HCT116 (cell line): ENCODE results near the gene ELL2. TPM values are rescaled to one million over a fixed set of nuclear protein-coding genes. Genes with fewer than 3 reads are reported as not detected.

Experiments
- ATAC-seq: fragments of 200-7000 bp; cut with Tn5 transposase; 2 replicates; pipeline ENCODE4 v1.9.1; 2020; ENCODE audit warnings: mild to moderate bottlenecking, moderate library complexity
- BruUV-seq: library from RNA; stranded (reverse); fragments of 400-500 nt; replicated peaks from 2 replicates; lab custom pipeline; 2021; lab: Mats Ljungman, UMichigan
- CTCF ChIA-PET: fragments of 300-600 bp; sonication (Branson Sonifier 250); formaldehyde crosslinking; loops from one replicate; lab custom pipeline; 2021; ENCODE audit warnings: antibody characterized with exemption; lab: Charles Lee
- POLR2A ChIA-PET: fragments of 300-600, 350-600 bp; sonication (Branson Sonifier 250); formaldehyde crosslinking; loops from one replicate; lab custom pipeline; 2021; ENCODE audit warnings: antibody characterized with exemption; lab: Charles Lee
- RAD21 ChIA-PET, 2 experiments: fragments of 300-600 bp; sonication (Branson Sonifier 250); formaldehyde crosslinking; loops; one replicate each; lab custom pipeline; 2023; ENCODE audit warnings: low total read pairs in 2 of 2; ENCODE audit not compliant: uncharacterized antibody in 2 of 2, unreplicated experiment in 2 of 2, low non-redundant PET in 1 of 2; lab: Charles Lee
- DNase-seq: peaks from one replicate; pipeline ENCODE4 v3.0.0-alpha.2; 2010; ENCODE audit warnings: low read depth, low spot score
- H2AFZ ChIP-seq: fragments of 200-600 bp; shearing (Covaris generic), sonication (generic); 2 replicates; pipeline ENCODE4 v1.6.1; 2017; ENCODE audit warnings: low read depth, mixed run types, mixed read lengths, antibody characterized with exemption, low read length; ENCODE audit not compliant: poor library complexity, severe bottlenecking
- H3K27ac ChIP-seq: 2 replicates; pipeline ENCODE4 v1.5.1; 2012; ENCODE audit warnings: low read depth, low read length
- H3K27me3 ChIP-seq: fragments of 200-600 bp; sonication (generic); 2 replicates; pipeline ENCODE4 v1.6.1; 2016; ENCODE audit warnings: mixed run types, low read length, mixed read lengths; ENCODE audit not compliant: insufficient read depth
- H3K36me3 ChIP-seq, 2 experiments: fragments of 200-500 bp in 1 of 2; fragments of 200-600 bp in 1 of 2; sonication (Bioruptor generic) in 1 of 2; sonication (generic) in 1 of 2; 2 replicates each; pipeline versions ENCODE4 v1.5.1 to v1.6.1; 2014 to 2016; ENCODE audit warnings: low read length in 2 of 2, inconsistent platforms in 1 of 2, mixed read lengths in 1 of 2, mixed run types in 1 of 2; ENCODE audit not compliant: insufficient read depth in 2 of 2, control insufficient read depth in 1 of 2
- H3K4me1 ChIP-seq, 2 experiments: fragments of 200-600 bp in 1 of 2; sonication (generic) in 1 of 2; 2 replicates each; pipeline versions ENCODE4 v1.5.1 to v1.6.1; 2012 to 2017; ENCODE audit warnings: low read length in 2 of 2, inconsistent platforms in 1 of 2, mild to moderate bottlenecking in 1 of 2, mixed read lengths in 1 of 2, mixed run types in 1 of 2, moderate library complexity in 1 of 2; ENCODE audit not compliant: insufficient read depth in 2 of 2, control insufficient read depth in 1 of 2
- H3K4me2 ChIP-seq: fragments of 200-600 bp; sonication (generic); 2 replicates; pipeline ENCODE4 v1.6.1; 2017; ENCODE audit warnings: mixed run types, low read length, mixed read lengths
- H3K4me3 ChIP-seq, 2 experiments: fragments of 200-600 bp in 1 of 2; sonication (generic) in 1 of 2; replicated peaks in 1 of 2; 2 replicates each; pipeline ENCODE4 v1.5.1; 2011 to 2016; ENCODE audit warnings: low read length in 2 of 2, control low read depth in 1 of 2, low read depth in 1 of 2, mild to moderate bottlenecking in 1 of 2, mixed read lengths in 1 of 2, mixed run types in 1 of 2
- H3K79me2 ChIP-seq: fragments of 200-600 bp; sonication (generic); 2 replicates; pipeline ENCODE4 v1.6.1; 2017; ENCODE audit warnings: mild to moderate bottlenecking, mixed run types, low read length, moderate library complexity, mixed read lengths; ENCODE audit not compliant: insufficient read depth
- H3K9ac ChIP-seq: fragments of 200-600 bp; sonication (generic); 2 replicates; pipeline ENCODE4 v1.6.1; 2016; ENCODE audit warnings: low read length, mixed read lengths
- H3K9me2 ChIP-seq: fragments of 200-600 bp; sonication (generic), shearing (Covaris generic); 2 replicates; pipeline ENCODE4 v1.6.1; 2017; ENCODE audit warnings: mixed run types, mild to moderate bottlenecking, moderate library complexity; ENCODE audit not compliant: insufficient read depth
- H3K9me3 ChIP-seq, 2 experiments: fragments of 200-500 bp in 1 of 2; fragments of 200-600 bp in 1 of 2; sonication (Bioruptor generic) in 1 of 2; sonication (generic) in 1 of 2; 2 replicates each; pipeline ENCODE4 v1.6.1; 2014 to 2017; ENCODE audit warnings: low read length in 2 of 2, mixed read lengths in 2 of 2, inconsistent platforms in 1 of 2, low read depth in 1 of 2, mild to moderate bottlenecking in 1 of 2, mixed run types in 1 of 2, moderate library complexity in 1 of 2; ENCODE audit not compliant: control insufficient read depth in 1 of 2, insufficient read depth in 1 of 2
- H4K20me1 ChIP-seq: fragments of 200-600 bp; sonication (generic), shearing (Covaris generic); 2 replicates; pipeline ENCODE4 v1.6.1; 2017; ENCODE audit warnings: mixed run types, mild to moderate bottlenecking, moderate library complexity; ENCODE audit not compliant: insufficient read depth
- CBX3 ChIP-seq: IDR thresholded peaks from 2 replicates; pipeline ENCODE4 v1.6.1; 2012; ENCODE audit warnings: low read depth
- EGR1 ChIP-seq: IDR thresholded peaks from 2 replicates; pipeline ENCODE4 v1.6.1; 2012; ENCODE audit warnings: low read depth
- ELF1 ChIP-seq: IDR thresholded peaks from 2 replicates; pipeline ENCODE4 v1.6.1; 2012; ENCODE audit warnings: low read depth, borderline replicate concordance
- EZH2 ChIP-seq: fragments of 200-600 bp; sonication (generic); IDR thresholded peaks from 2 replicates; pipeline ENCODE4 v1.6.1; 2017; ENCODE audit warnings: antibody characterized with exemption, mixed run types
- FOSL1 ChIP-seq: IDR thresholded peaks from 2 replicates; pipeline ENCODE4 v1.6.1; 2012; ENCODE audit warnings: low read depth
- RAD21 ChIP-seq: IDR thresholded peaks from 2 replicates; pipeline ENCODE4 v1.6.1; 2012; ENCODE audit warnings: low read depth, mild to moderate bottlenecking
- intact Hi-C: fragments of 100-400 bp; cut with micrococcal nuclease; formaldehyde crosslinking; loops from 2 replicates; pipeline ENCODE4 v1.10.0; 2022
- total RNA-seq: library from RNA; stranded (reverse); gene quantifications from one replicate; pipeline ENCODE4 v1.2.1, GENCODE V29; 2021; ENCODE audit not compliant: unreplicated experiment
- TF ChIP-seq, protein P1 (sequence below): IDR thresholded peaks from 2 replicates; pipeline ENCODE4 v1.6.1; 2011; ENCODE audit warnings: mild to moderate bottlenecking, low read length, moderate library complexity; ENCODE audit not compliant: insufficient replicate concordance; ENCODE audit errors: extremely low read depth
- TF ChIP-seq, protein P2 (sequence below): IDR thresholded peaks from 2 replicates; pipeline ENCODE4 v1.6.1; 2012
- TF ChIP-seq, protein P3 (sequence below), 3 experiments: fragments of 200-600 bp in 1 of 3; sonication (generic) in 1 of 3; IDR thresholded peaks in 2 of 3; conservative IDR thresholded peaks in 1 of 3; 2 replicates each; pipeline ENCODE4 v1.5.1; 2012 to 2017; ENCODE audit warnings: low read depth in 2 of 3, low read length in 2 of 3, antibody characterized with exemption in 1 of 3, borderline replicate concordance in 1 of 3, control low read depth in 1 of 3, mild to moderate bottlenecking in 1 of 3, mixed read lengths in 1 of 3, mixed run types in 1 of 3, moderate library complexity in 1 of 3; ENCODE audit not compliant: insufficient read depth in 1 of 3

The ELL2 gene
- total RNA-seq, 1 experiment from 2014 or later = 29.8 TPM

DNA sequence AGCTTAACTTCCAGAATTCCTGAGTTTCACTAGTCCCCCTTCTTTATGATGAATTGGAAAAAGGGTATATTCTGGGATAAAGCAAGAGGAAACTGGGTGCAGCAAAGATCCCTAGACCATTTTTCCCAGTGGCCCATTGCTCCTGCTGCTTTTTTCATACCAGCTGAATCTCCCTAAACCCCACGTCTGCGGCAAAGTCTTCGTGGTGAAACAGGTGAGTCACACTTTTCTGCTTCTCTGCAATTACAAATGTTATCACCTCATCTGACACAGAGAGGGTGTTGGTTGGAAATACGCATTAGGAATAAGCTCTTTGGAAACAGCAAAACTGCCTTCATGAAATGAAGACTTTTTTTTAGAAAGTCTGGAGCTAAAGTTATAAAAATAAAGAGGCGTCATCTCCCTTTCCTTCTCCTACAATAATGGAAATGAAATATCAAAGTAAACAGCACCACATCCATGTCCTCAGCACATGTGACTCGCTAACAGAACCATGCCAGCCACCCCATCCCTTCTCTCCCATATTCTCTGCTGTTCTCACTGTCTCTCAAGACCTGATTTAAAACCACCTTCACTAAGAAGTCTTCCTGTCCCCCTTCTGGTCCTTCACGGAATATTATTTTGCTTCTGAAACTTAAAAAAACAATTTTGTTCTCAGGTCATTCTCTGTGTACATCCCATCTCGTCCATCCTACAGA lies 99.6 kb downstream of the ELL2 start:
- Histone ChIP-seq H3K4me3 (peak overlapping the region in 1 of 2 experiments; percentile 3; a peak in 1 of 4 replicates), H4K20me1 (no peaks in the 10 kb centered on the region), H3K4me1 (peaks cover 6 to 40% of the 10 kb centered on the region in 2 experiments; a peak in 3 of 4 replicates), H2AFZ (peak overlapping the region; percentile 79), H3K36me3 (no peaks in the 10 kb centered on the region), H3K27ac (no peak overlapping the region), H3K79me2 (no peaks in the 10 kb centered on the region), H3K27me3 (no peaks in the 10 kb centered on the region), H3K9ac (no peak overlapping the region), H3K9me2 (no peaks in the 10 kb centered on the region), H3K4me2 (peak overlapping the region; percentile 62), H3K9me3 (no peaks in the 10 kb centered on the region)
- TF ChIP-seq FOSL1 (0 out of 2 replicates have a peak, but pooled peaks have one; percentile 17), EZH2 (no peak), ELF1 (no peak), RAD21 (0 out of 2 replicates have a peak, but pooled peaks have one; percentile 3), CBX3 (no peak), EGR1 (no peak)
- TF ChIP-seq, protein P1, sequence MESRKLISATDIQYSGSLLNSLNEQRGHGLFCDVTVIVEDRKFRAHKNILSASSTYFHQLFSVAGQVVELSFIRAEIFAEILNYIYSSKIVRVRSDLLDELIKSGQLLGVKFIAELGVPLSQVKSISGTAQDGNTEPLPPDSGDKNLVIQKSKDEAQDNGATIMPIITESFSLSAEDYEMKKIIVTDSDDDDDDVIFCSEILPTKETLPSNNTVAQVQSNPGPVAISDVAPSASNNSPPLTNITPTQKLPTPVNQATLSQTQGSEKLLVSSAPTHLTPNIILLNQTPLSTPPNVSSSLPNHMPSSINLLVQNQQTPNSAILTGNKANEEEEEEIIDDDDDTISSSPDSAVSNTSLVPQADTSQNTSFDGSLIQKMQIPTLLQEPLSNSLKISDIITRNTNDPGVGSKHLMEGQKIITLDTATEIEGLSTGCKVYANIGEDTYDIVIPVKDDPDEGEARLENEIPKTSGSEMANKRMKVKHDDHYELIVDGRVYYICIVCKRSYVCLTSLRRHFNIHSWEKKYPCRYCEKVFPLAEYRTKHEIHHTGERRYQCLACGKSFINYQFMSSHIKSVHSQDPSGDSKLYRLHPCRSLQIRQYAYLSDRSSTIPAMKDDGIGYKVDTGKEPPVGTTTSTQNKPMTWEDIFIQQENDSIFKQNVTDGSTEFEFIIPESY = no peak
- TF ChIP-seq, protein P2, sequence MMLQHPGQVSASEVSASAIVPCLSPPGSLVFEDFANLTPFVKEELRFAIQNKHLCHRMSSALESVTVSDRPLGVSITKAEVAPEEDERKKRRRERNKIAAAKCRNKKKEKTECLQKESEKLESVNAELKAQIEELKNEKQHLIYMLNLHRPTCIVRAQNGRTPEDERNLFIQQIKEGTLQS = no peak
- TF ChIP-seq, protein P3, sequence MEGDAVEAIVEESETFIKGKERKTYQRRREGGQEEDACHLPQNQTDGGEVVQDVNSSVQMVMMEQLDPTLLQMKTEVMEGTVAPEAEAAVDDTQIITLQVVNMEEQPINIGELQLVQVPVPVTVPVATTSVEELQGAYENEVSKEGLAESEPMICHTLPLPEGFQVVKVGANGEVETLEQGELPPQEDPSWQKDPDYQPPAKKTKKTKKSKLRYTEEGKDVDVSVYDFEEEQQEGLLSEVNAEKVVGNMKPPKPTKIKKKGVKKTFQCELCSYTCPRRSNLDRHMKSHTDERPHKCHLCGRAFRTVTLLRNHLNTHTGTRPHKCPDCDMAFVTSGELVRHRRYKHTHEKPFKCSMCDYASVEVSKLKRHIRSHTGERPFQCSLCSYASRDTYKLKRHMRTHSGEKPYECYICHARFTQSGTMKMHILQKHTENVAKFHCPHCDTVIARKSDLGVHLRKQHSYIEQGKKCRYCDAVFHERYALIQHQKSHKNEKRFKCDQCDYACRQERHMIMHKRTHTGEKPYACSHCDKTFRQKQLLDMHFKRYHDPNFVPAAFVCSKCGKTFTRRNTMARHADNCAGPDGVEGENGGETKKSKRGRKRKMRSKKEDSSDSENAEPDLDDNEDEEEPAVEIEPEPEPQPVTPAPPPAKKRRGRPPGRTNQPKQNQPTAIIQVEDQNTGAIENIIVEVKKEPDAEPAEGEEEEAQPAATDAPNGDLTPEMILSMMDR (IDR thresholded peaks at IDR 0.05 in 2 of 3, conservative IDR thresholded peaks at IDR 0.05 in 1 of 3; ENCODE audit: borderline replicate concordance in 1 of 3, insufficient read depth in 1 of 3, low read depth in 2 of 3, low read length in 2 of 3) = peak in 2 of 3 experiments; percentile 9 to 29; a peak in 1 of 6 replicates
- RAD21 ChIA-PET = no interaction called here
- CTCF ChIA-PET = interaction anchor here (2.8 kb wide), 1 partner anchor 474 kb away, joined by 11 read pairs; no protein-coding TSS in a partner anchor
- intact Hi-C loops = no loop called here
- no peak for DNase-seq
- ATAC-seq = no peak
- POLR2A ChIA-PET = interaction anchor here (0.6 kb wide), 1 partner anchor 12 kb away, joined by 4 read pairs; no protein-coding TSS in a partner anchor
- BruUV-seq = no TSS peak
